HepG2 (cell line): Measurements from ENCODE around the gene CDO1. TPM values are rescaled to one million over a fixed set of nuclear protein-coding genes. Genes with fewer than 3 reads are reported as not detected.

ENCODE experiments used
- ARID3A ChIP-seq: IDR thresholded peaks from 2 replicates; pipeline ENCODE4 v1.6.1; 2012; ENCODE audit warnings: low read depth, low read length, improper control_type of control experiment
- EHMT2 ChIP-seq: fragments of 200-600 bp; sonication (generic); IDR thresholded peaks from 2 replicates; pipeline ENCODE4 v1.7.0; 2017; ENCODE audit warnings: antibody characterized with exemption, low read depth, low read length, borderline replicate concordance
- FUBP1 ChIP-seq: sonication (generic); formaldehyde crosslinking; IDR thresholded peaks from 2 replicates; pipeline ENCODE4 v1.5.1; 2020; ENCODE audit warnings: missing genetic modification reagents, mild to moderate bottlenecking, borderline replicate concordance
- GABPA ChIP-seq, 2 experiments: IDR thresholded peaks; 2 replicates each; pipeline ENCODE4 v1.6.1; 2011 to 2016; ENCODE audit warnings: low read depth in 2 of 2, low read length in 1 of 2, missing biosample characterization in 1 of 2, missing genetic modification characterization in 1 of 2
- HIC2 ChIP-seq: sonication (generic); formaldehyde crosslinking; IDR thresholded peaks from 2 replicates; pipeline ENCODE4 v1.9.0; 2022; ENCODE audit warnings: low read depth, missing genetic modification reagents
- KIAA2018 ChIP-seq: sonication (generic); formaldehyde crosslinking; IDR thresholded peaks from 2 replicates; pipeline ENCODE4 v1.5.0; 2020; ENCODE audit warnings: mild to moderate bottlenecking, missing genetic modification reagents, borderline replicate concordance
- ZC3H13 ChIP-seq: sonication (generic); formaldehyde crosslinking; IDR thresholded peaks from 2 replicates; pipeline ENCODE4 v1.8.1; 2023; ENCODE audit warnings: mild to moderate bottlenecking, missing genetic modification reagents, moderate library complexity
- ZNF317 ChIP-seq: sonication (generic); formaldehyde crosslinking; IDR thresholded peaks from 2 replicates; pipeline ENCODE4 v1.5.0; 2020; ENCODE audit warnings: mild to moderate bottlenecking, missing genetic modification reagents
- ZNF616 ChIP-seq: sonication (generic); formaldehyde crosslinking; IDR thresholded peaks from 2 replicates; pipeline ENCODE4 v1.5.0; 2020; ENCODE audit warnings: low read depth, mild to moderate bottlenecking, missing genetic modification reagents
- polyA plus RNA-seq, 8 experiments: library from polyadenylated mRNA; depleted of rRNA in 3 of 8; stranded (reverse) in 7 of 8; unstranded in 1 of 8; fragments of >200 nt; fragmentation: Illumina TruSeq in 4 of 8; extraction: Trizol in 4 of 8; gene quantifications; 2 replicates each; pipeline versions ENCODE4 v1.2.1 to v1.2.3, GENCODE V29; 2011 to 2016; ENCODE audit warnings: low read depth in 4 of 8, missing spikeins in 1 of 8, mixed read lengths in 1 of 8; ENCODE audit not compliant: insufficient read depth in 1 of 8
- total RNA-seq, 5 experiments: library from RNA; depleted of rRNA; stranded (reverse); fragments of >200 nt; fragmentation: Illumina TruSeq; extraction: Trizol; gene quantifications; 2 replicates each; pipeline ENCODE4 v1.2.3, GENCODE V29; 2016; ENCODE audit warnings: low read depth in 1 of 5
- TF ChIP-seq, protein P1 (sequence below): IDR thresholded peaks from 2 replicates; pipeline ENCODE4 v1.6.1; 2016; ENCODE audit warnings: missing biosample characterization, missing genetic modification reagents, low read depth

Gene CDO1
- total and polyA plus RNA-seq, 2 of the 13 experiments (the other 11 are each of a cell fraction or from before 2014, with no cell fraction given) = 3.2 to 4.4 TPM

DNA sequence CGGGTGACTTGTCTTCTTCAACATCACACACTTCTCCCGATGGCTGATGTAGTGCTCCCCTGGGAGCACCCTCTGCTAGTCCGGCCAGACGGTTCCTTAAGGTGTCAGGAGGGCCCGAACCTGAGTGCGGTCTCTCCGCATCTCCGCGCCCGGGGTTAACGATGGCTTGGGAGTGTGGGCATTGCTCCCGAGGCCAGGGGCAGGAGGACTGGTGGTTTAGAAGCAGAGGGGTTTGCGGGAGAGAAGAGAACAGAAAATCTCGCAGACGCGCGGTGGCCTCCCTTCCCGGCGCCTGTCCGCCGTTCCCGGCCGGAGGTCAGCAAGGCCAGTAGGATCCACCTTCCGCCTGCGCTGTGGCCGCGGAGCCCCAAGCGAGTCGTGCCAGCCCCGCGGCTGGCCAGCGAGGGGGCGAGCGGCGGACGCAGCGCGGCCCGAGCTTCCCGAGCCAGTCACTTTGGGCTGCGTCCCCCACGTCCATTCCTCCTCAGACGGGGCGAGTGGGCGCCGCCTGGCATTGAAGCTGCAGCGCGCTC, 700 bp downstream of the CDO1 start (continued):
- no peak for TF ChIP-seq GABPA (IDR thresholded peaks at IDR 0.05; ENCODE audit: low read depth, low read length)
- TF ChIP-seq GABPA (CRISPR knock-in tag; IDR thresholded peaks at IDR 0.05; ENCODE audit: low read depth) = no peak
- no peak for TF ChIP-seq KIAA2018 (CRISPR knock-in tag)
- no peak for TF ChIP-seq ARID3A
- no peak for TF ChIP-seq EHMT2
- TF ChIP-seq, protein P1, sequence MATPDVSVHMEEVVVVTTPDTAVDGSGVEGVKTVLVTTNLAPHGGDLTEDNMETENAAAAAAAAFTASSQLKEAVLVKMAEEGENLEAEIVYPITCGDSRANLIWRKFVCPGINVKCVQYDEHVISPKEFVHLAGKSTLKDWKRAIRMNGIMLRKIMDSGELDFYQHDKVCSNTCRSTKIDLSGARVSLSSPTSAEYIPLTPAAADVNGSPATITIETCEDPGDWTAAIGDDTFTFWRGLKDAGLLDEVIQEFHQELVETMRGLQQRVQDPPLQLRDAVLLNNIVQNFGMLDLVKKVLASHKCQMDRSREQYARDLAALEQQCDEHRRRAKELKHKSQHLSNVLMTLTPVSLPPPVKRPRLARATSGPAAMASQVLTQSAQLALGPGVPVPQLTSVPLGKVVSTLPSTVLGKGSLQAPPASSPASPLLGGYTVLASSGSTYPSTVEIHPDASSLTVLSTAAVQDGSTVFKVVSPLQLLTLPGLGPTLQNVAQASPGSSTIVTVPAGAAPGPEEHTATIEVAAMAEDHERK (CRISPR knock-in tag) = no peak
- TF ChIP-seq ZC3H13 = no peak
- TF ChIP-seq HIC2 (CRISPR knock-in tag) = no peak
- no peak for TF ChIP-seq ZNF317
- no peak for TF ChIP-seq ZNF616 (CRISPR knock-in tag)
- no peak for TF ChIP-seq FUBP1 (CRISPR knock-in tag)
